PFSK-1 (cell line): ENCODE data around the gene C10orf67.

ENCODE experiments used
- FOXP2 ChIP-seq: optimal IDR thresholded peaks from 2 replicates; pipeline ENCODE3; 2011; ENCODE audit warnings: borderline replicate concordance, control low read depth, inconsistent platforms; ENCODE audit not compliant: insufficient read depth; ENCODE audit errors: extremely low read length, extremely low read depth
- POLR2AphosphoS5 ChIP-seq: IDR thresholded peaks from 2 replicates; pipeline ENCODE4 v1.6.1; 2012; ENCODE audit warnings: low read depth, mild to moderate bottlenecking, control low read depth, low read length, moderate library complexity
- SIN3A ChIP-seq: IDR thresholded peaks from 2 replicates; pipeline ENCODE4 v1.6.1; 2012; ENCODE audit warnings: mild to moderate bottlenecking, low read length, moderate library complexity, borderline replicate concordance; ENCODE audit not compliant: insufficient read depth
- TAF1 ChIP-seq: IDR thresholded peaks from 2 replicates; pipeline ENCODE4 v1.6.1; 2012; ENCODE audit warnings: low read length, control low read depth, borderline replicate concordance; ENCODE audit not compliant: insufficient read depth
- TF ChIP-seq, protein P1 (sequence below), 2 experiments: IDR thresholded peaks; 2 replicates each; pipeline versions ENCODE4 v1.6.1 to v1.8.0; 2011 to 2012; ENCODE audit warnings: low read depth in 2 of 2, low read length in 2 of 2, control low read depth in 1 of 2, inconsistent platforms in 1 of 2, mild to moderate bottlenecking in 1 of 2, moderate library complexity in 1 of 2; ENCODE audit not compliant: insufficient read depth in 1 of 2

Gene C10orf67

DNA sequence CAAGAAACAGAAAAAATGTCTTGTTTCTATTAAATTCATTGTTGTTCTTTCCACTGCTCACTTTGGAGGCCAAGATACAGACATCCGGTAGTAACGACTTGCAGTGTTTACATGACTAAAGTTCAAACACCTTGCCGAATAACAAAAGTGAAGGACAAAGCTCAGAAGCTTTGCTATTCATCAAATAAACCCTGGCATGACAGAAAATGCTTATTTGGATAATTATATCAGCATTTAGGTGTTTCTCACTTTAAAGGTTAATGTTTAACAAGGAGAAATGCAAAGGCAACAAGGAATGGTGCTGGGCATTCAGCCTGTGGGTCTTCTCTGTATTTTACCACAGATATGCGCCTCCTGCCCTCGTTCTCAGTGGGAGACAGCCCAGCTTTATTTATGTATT lies 157.9 kb downstream of the C10orf67 start:
- TF ChIP-seq SIN3A (no peak), POLR2AphosphoS5 (no peak), FOXP2 (no peak)

DNA sequence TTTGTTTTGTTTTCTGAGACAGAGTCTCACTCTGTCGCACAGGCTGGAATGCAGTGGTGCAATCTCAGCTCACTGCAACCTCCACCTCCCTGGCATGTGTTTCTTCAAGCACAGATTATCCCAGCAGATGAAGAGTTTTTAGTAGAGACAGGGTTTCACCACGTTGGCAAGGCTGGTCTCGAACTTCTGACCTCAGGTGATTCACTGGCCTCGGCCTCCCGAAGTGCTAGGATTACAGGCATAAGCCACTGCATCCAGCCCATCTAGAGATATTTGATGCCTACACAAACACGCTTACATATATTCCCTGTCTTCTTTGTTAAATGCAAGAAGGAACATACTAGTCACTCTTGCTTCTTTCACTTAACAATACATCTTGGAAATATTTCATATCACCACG lies 158.4 kb downstream of the C10orf67 start:
- no peak for TF ChIP-seq FOXP2

DNA sequence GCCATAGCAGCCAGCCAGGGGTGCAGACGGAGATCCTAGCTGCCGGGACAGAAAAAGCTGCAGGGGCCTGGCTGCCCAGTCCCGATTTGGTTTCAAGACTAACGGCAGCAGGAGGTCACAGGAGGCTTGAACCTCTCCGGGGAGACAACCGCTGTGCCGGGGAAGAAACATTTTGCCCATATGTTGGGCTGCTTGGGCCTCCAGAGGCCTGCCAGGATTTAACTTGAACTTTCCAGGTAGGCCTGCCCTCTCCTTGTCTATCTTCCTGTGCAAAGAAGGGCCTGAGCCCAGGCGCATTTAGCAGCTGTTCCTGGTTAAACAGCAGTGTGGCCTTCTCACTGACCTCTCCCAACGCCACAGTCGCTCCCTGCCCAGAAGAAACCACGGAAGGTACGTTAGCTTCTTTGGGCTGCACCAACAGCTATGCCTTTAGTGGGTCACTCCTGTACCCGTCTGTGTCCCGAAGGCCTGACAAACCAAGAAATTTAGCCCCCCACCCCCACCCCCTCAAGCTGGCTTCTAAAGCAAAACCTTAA lies 169.6 kb downstream of the C10orf67 start:
- no peak for TF ChIP-seq FOXP2
- no peak for TF ChIP-seq TAF1
- no peak for TF ChIP-seq POLR2AphosphoS5
- TF ChIP-seq, protein P1, sequence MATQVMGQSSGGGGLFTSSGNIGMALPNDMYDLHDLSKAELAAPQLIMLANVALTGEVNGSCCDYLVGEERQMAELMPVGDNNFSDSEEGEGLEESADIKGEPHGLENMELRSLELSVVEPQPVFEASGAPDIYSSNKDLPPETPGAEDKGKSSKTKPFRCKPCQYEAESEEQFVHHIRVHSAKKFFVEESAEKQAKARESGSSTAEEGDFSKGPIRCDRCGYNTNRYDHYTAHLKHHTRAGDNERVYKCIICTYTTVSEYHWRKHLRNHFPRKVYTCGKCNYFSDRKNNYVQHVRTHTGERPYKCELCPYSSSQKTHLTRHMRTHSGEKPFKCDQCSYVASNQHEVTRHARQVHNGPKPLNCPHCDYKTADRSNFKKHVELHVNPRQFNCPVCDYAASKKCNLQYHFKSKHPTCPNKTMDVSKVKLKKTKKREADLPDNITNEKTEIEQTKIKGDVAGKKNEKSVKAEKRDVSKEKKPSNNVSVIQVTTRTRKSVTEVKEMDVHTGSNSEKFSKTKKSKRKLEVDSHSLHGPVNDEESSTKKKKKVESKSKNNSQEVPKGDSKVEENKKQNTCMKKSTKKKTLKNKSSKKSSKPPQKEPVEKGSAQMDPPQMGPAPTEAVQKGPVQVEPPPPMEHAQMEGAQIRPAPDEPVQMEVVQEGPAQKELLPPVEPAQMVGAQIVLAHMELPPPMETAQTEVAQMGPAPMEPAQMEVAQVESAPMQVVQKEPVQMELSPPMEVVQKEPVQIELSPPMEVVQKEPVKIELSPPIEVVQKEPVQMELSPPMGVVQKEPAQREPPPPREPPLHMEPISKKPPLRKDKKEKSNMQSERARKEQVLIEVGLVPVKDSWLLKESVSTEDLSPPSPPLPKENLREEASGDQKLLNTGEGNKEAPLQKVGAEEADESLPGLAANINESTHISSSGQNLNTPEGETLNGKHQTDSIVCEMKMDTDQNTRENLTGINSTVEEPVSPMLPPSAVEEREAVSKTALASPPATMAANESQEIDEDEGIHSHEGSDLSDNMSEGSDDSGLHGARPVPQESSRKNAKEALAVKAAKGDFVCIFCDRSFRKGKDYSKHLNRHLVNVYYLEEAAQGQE (IDR thresholded peaks at IDR 0.05; ENCODE audit: insufficient read depth in 1 of 2, low read depth in 2 of 2, low read length in 2 of 2) = no peak
- no peak for TF ChIP-seq SIN3A

DNA sequence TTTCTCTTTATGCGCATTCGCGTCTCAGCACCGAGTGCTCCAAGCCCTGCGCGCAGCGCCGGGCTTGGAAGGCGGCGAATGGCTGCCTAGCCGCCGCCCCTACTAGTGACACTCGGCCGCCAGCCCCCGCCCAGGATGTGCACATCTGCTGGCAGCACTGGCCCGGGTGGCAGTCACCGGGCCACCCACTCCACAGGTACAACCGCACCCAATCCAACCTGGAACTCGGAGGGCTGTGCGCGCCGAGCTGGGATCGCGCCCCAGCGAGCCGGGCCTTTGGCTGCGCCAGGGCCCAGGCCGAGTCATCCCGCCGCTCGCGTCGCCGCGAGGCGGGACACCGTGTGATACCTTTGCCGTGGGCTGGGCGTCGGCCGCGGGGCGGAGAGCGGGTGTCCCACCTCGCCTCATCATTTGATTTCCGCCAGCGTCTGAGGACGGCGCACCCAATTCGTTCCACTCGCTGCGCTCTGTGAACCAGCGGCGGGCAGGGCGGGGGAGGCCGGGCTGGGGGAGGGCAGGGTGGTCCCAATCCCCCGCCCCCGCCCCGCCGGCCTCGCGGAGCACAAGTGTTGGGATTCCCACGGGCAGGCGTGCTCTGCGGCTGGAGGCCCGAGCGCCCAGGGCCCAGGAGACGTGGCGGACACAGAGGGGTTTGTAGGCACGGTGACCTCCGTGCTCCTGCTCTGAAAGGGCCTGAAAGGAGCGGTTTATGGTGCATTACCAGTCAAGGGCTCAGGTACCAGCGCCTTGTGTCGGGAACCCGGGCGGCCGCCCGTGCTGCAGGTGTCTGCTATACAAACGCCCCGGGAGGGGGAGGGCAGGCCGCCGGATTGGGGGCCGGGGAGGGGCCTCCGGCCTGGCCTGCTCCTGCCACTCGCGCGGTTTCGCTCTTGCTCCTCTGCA lies 170.3 kb downstream of the C10orf67 start:
- TF ChIP-seq, protein P1 (IDR thresholded peaks at IDR 0.05; ENCODE audit: insufficient read depth in 1 of 2, low read depth in 2 of 2, low read length in 2 of 2) = no peak
- no peak for TF ChIP-seq FOXP2
- TF ChIP-seq TAF1 = no peak
- TF ChIP-seq SIN3A = no peak
- no peak for TF ChIP-seq POLR2AphosphoS5

DNA sequence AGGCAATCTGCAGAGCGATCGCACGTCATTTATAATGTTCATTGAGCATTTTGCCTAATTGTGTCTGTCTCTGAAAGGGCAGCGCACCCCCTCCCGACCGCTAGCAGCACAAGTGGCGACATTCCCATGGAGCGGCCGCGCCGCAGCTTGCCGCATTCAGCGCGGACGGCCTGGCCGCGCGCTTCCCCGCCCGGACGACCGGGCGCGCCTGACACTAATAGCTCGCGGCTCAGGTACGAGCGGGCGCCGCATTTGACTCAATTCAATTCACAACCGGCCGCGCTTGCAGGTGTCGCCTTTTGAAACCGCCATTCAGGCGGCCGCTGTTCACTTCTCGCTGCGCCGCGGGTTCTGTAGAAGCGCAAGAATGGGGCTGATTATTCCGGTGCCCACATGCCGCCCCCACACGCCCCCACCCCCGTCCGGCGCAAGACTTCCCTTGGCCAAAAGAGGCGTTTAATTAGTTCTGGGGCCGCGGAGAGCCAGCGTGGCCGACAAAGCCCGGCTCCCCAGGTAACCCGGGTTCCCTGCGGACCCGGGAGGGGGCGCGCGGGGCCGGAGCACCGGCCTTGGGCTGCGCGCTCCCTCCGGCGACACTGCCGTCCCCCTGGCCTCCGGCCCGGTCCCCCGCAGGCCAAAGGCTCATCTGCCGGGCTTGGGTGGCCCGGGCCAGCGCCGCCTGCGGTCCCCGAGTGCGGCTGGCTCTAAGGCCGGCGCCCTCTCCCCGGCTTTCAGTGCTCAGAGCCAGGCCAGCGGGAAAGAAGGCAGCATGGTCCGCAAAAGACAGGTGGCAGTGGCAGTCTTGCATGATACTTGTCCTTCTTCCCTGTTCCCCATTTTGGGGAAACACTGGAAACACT lies 171.2 kb downstream of the C10orf67 start:
- TF ChIP-seq POLR2AphosphoS5 (no peak), SIN3A (no peak), TAF1 (no peak), FOXP2 (no peak)
- TF ChIP-seq, protein P1 (IDR thresholded peaks at IDR 0.05; ENCODE audit: insufficient read depth in 1 of 2, low read depth in 2 of 2, low read length in 2 of 2) = no peak

DNA sequence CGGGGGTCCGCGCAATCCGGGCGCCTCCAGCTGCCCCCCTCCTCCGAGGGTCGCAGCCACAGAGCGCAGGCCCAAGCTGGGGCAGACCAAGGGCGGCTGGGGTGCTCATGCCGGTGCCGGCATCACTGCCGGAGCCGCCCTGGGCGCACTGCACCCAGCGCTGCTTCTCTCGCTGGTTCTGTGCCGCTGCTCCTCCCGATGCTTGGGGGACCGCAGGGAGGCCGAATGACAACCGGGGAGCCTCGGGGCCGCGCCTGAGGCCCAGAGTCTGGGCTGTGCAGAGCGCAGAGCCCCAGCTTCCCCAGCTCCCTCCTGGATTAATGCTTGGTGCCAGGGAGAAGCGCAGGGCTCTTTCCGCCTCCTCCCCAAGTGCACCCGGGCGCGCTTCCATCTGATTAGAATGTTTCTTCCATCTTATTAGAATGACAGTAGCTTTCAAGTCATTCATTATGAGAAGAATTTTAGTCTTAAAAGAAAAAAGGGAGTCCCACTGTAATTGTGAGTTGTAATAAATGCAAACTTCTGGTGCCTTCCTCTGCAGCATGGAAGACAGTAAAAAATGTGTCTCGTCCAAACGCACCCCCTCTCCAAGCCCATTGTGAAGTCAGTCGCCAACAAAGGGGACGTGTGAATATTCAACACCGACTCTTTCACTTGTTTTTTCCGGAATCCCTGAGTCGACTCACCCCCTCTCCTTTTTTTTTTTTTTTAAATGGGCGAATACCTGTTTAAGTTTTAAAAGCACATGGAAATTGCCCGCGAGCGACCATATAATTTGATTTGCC lies 172.0 kb downstream of the C10orf67 start:
- TF ChIP-seq TAF1 (no peak), POLR2AphosphoS5 (no peak), FOXP2 (no peak), SIN3A (no peak)
- TF ChIP-seq, protein P1 (IDR thresholded peaks at IDR 0.05; ENCODE audit: insufficient read depth in 1 of 2, low read depth in 2 of 2, low read length in 2 of 2) = no peak
